ENCODE measurements around the gene EPN3. TPM values are rescaled to one million over a fixed set of nuclear protein-coding genes. Genes with fewer than 3 reads are reported as not detected.

EPN3 gene
- total RNA-seq, 4 donors from 2014 or later: 7.3 TPM; not detected in 3

DNA sequence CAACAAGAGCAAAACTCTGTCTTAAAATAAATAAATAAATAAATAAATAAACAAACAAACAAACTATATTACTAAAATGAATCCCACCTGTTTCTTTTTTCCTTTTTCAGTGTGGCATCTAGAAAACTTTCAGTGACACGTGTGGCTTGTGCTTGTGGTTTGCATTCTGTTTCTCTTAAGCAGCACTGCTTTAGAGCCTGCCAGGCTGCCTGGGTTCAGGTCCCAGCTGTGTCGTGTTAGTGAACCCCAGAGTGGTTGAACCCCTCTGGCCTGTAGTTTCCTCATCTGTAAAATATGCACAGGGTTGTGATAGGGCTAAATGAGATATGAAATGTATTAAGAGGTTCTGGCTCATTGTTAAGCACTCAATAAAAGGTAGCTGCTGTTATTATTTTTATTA is 12.1 kb upstream of the EPN3 start:
- H3K27me3 ChIP-seq: no peaks in the 10 kb centered on the region
- H3K36me3 ChIP-seq: no peaks in the 10 kb centered on the region
- H3K9me3 ChIP-seq: no peaks in the 10 kb centered on the region
- no peak for ATAC-seq
- H3K27ac ChIP-seq: no peak overlapping the region
- H3K4me3 ChIP-seq: no peak overlapping the region
- WGBS, 2 donors (ENCODE audit: low coverage in 1 of 2): 57 to 89% methylated on average over 1 to 2 of the region's 2 CpGs
- no peaks in the 10 kb centered on the region for H3K4me1 ChIP-seq
- TF ChIP-seq, protein P1, sequence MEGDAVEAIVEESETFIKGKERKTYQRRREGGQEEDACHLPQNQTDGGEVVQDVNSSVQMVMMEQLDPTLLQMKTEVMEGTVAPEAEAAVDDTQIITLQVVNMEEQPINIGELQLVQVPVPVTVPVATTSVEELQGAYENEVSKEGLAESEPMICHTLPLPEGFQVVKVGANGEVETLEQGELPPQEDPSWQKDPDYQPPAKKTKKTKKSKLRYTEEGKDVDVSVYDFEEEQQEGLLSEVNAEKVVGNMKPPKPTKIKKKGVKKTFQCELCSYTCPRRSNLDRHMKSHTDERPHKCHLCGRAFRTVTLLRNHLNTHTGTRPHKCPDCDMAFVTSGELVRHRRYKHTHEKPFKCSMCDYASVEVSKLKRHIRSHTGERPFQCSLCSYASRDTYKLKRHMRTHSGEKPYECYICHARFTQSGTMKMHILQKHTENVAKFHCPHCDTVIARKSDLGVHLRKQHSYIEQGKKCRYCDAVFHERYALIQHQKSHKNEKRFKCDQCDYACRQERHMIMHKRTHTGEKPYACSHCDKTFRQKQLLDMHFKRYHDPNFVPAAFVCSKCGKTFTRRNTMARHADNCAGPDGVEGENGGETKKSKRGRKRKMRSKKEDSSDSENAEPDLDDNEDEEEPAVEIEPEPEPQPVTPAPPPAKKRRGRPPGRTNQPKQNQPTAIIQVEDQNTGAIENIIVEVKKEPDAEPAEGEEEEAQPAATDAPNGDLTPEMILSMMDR (IDR thresholded peaks at IDR 0.05): no peak
- TF ChIP-seq EP300 (IDR thresholded peaks at IDR 0.05) (no peak), POLR2AphosphoS5 (IDR thresholded peaks at IDR 0.05) (no peak), POLR2A (IDR thresholded peaks at IDR 0.05) (no peak)

- H3K4me1 ChIP-seq: no peaks in the 10 kb centered on the region
- no peak for ATAC-seq
- H3K36me3 ChIP-seq: no peaks in the 10 kb centered on the region
- H3K27ac ChIP-seq: no peak overlapping the region
- H3K27me3 ChIP-seq: no peaks in the 10 kb centered on the region
- TF ChIP-seq POLR2AphosphoS5 (IDR thresholded peaks at IDR 0.05) (no peak), EP300 (IDR thresholded peaks at IDR 0.05) (no peak), POLR2A (IDR thresholded peaks at IDR 0.05) (no peak)
- TF ChIP-seq, protein P1 (IDR thresholded peaks at IDR 0.05): no peak
- no CpG with 5 or more reads among the region's 2 CpGs for WGBS, 2 donors (ENCODE audit: low coverage in 1 of 2)
- no peaks in the 10 kb centered on the region for H3K9me3 ChIP-seq
- H3K4me3 ChIP-seq: no peak overlapping the region
Observed at GRCh38 chr17:50521514-50521913, 11.0 kb upstream of the EPN3 start.

- Histone ChIP-seq H3K4me3 (no peak overlapping the region), H3K27me3 (no peaks in the 10 kb centered on the region), H3K36me3 (no peaks in the 10 kb centered on the region), H3K27ac (no peak overlapping the region), H3K9me3 (no peaks in the 10 kb centered on the region), H3K4me1 (no peaks in the 10 kb centered on the region)
- TF ChIP-seq, protein P1 (IDR thresholded peaks at IDR 0.05): no peak
- no peak for TF ChIP-seq POLR2AphosphoS5 (IDR thresholded peaks at IDR 0.05)
- no peak for TF ChIP-seq EP300 (IDR thresholded peaks at IDR 0.05)
- TF ChIP-seq POLR2A (IDR thresholded peaks at IDR 0.05): no peak
- WGBS, 2 donors (ENCODE audit: low coverage in 1 of 2): 86 to 98% methylated on average over 5 to 7 of the region's 10 CpGs
- no peak for ATAC-seq
Observed at GRCh38 chr17:50522766-50523165, 9.8 kb upstream of the EPN3 start.

GRCh38 chr17:50523208-50523607 is 9.3 kb upstream of the EPN3 start:
- Histone ChIP-seq H3K27me3 (peaks cover 4% of the 10 kb centered on the region), H3K4me1 (no peaks in the 10 kb centered on the region), H3K4me3 (no peak overlapping the region), H3K9me3 (no peaks in the 10 kb centered on the region), H3K27ac (no peak overlapping the region), H3K36me3 (no peaks in the 10 kb centered on the region)
- no peak for ATAC-seq
- TF ChIP-seq POLR2AphosphoS5 (IDR thresholded peaks at IDR 0.05) (no peak), POLR2A (IDR thresholded peaks at IDR 0.05) (no peak), EP300 (IDR thresholded peaks at IDR 0.05) (no peak)
- TF ChIP-seq, protein P1 (IDR thresholded peaks at IDR 0.05): no peak
- WGBS, 2 donors (ENCODE audit: low coverage in 1 of 2): 100% methylated on average over 1 of the region's 2 CpGs; no CpG with 5 or more reads in 1 of the 2 donors

DNA sequence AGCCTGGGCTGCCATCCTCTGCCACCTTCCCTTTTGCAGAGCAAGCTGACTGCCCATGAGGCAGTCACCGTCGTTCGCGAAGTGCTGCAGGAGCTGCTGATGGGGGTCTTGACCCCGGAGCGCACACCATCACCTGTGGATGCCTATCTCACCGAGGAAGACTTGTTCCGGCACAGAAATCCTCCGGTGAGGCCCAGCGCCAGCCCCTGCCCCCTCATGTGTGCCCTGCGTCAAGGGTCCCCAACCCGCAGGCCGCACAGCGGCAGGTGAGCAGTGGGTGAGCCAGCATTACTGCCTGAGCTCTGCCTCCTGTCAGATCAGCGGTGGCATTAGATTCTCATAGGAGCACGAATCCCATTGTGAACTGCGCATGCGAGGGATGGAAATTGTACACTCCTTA is 7.7 kb upstream of the EPN3 start:
- Histone ChIP-seq H3K9me3 (no peaks in the 10 kb centered on the region), H3K27me3 (peaks cover 20% of the 10 kb centered on the region), H3K27ac (no peak overlapping the region), H3K36me3 (no peaks in the 10 kb centered on the region), H3K4me1 (no peaks in the 10 kb centered on the region), H3K4me3 (no peak overlapping the region)
- WGBS, 2 donors (ENCODE audit: low coverage in 1 of 2): 80 to 82% methylated on average over 4 of the region's 18 CpGs
- no peak for ATAC-seq
- TF ChIP-seq, protein P1 (IDR thresholded peaks at IDR 0.05): no peak
- TF ChIP-seq POLR2AphosphoS5 (IDR thresholded peaks at IDR 0.05): no peak
- no peak for TF ChIP-seq EP300 (IDR thresholded peaks at IDR 0.05)
- TF ChIP-seq POLR2A (IDR thresholded peaks at IDR 0.05): no peak
